HG03097 (cell line): ENCODE measurements around the gene LCN2.
"Not testable (repeated sequence)": the region's sequence is repeated elsewhere in the genome, so short reads cannot be mapped to it uniquely, and the experiment has no call there.

Experiments
- ATAC-seq: cut with Tn5 transposase; IDR thresholded peaks from one replicate; pipeline ENCODE4 v1.9.1; 2021; ENCODE audit not compliant: unreplicated experiment, low FRiP score

LCN2 gene

DNA sequence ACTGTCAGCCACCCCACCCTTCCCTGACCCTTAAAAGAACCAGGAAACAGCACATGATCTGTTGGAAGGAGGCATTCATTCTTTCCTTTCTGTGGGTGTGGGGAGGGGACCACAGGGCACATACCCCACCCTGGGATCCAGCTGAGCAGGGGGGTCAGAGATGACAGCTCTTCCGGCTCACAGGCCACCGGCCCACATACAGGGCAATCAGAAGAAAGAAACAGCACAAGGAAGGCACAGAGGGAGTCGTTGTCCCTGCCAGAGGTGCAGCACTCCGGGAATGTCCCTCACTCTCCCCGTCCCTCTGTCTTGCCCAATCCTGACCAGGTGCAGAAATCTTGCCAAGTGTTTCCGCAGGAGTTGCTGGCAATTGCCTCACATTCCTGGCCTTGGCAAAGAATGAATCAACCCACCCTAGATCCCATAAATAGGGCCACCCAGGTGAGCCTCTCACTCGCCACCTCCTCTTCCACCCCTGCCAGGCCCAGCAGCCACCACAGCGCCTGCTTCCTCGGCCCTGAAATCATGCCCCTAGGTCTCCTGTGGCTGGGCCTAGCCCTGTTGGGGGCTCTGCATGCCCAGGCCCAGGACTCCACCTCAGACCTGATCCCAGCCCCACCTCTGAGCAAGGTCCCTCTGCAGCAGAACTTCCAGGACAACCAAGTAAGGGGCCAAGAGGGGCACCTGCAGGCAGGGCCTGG lies at the start of gene LCN2:
TSS of gene LCN2 (plus strand) at position 453 of the 701 bp plus-strand sequence. CDS start at position 526, 73 bp downstream.
- ATAC-seq: no peak

DNA sequence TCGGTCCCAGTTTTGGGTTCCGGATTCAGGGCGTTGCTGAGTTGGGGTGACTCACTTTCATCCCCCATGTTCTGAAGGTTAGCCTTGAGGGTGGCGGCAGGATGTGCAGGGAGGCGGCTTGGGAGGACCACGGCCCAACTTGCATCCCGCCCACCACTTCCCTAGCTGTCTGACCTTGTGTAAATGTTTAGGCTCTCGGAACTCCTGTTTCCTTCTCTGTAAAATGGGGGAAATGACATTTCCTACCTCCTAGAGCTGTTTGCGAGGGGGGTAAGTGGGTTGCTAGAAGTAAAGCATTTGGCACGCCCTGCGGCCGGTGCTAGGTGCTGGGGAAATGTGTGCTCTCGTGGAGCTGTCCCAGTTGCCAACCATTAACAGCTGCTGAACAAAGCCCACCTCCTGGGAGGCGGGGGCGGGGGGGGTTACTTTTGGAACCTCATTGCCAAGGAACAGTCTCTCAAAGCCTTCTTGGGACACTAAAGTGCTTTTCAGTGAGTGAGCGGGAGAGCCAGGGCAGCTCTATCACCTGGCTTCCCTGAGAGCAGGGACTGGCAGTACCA lies 49.2 kb upstream of the LCN2 start:
- no peak for ATAC-seq

DNA sequence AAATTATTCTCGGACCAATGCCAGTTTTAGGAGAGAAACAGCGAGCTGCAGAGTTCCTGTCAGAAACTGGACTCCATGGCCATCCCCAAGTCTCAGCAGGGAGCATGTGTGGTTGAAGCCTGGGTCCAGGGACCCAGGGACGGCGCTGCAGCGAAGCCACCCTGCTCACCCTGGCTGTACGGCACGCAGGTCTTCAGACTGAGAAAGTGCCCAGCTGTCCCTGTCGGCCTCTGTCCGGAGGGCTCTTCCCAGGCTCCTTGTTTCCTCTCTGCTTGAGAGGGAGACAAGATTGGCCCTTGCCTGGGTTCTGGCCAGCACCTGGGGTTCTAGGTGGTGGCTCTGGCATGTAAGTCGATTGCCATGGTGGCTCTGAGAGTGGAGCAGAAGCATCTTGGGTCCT lies 48.7 kb upstream of the LCN2 start:
- no peak for ATAC-seq

DNA sequence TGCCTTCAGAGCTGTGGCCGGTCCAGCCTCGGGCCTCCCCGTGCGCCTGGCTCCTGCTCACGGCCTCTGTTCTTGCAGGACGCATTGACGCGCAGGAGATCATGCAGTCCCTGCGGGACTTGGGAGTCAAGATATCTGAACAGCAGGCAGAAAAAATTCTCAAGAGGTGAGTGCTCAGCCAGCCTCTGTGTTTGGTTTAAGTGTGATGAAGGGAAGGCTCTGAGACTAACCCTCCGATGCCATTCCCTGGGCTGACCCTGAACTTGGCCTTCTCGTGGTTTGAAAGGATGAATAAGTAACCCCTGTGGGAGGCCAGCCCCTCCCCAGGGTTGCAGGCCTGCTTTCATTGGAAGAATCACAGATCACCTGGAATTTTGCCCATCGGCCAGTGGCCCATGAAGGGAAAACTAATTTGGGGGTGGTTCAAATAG lies 48.0 kb upstream of the LCN2 start:
- no peak for ATAC-seq

DNA sequence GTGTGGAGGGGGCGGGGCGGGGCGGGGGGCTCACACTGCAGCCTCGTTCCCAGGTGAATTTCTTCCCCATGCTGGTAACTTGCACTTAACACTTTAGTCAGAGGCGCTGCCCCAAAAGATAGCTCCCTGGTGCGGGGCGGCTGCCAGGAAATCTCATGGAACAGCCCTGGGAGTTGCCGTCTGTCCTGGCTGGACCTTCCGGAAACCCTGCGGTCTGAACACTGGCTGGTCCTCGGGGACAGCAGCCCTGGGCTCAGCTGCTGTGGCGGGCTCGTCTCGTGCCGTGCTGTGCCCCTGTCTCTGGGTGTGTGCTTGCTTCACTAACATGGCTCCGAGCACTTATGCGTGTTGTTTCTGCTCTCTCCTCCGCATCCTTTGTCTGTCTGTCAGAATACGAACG lies 47.6 kb upstream of the LCN2 start:
- ATAC-seq: no peak

DNA sequence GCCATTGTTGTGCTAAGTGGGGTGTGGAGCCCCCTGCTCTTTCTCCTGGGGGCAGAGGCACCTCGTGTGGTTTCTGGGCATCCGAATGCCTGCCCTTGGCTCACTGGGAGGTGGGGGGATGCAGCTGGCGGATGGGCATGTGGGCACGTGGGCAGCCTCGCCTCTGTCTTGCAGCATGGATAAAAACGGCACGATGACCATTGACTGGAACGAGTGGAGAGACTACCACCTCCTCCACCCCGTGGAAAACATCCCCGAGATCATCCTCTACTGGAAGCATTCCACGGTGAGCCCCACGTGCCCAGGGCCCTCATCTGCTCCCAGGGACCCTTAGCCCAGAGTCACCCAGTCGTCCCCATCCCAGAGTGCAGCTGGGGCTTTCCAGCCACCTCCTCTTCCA lies 47.1 kb upstream of the LCN2 start:
- no peak for ATAC-seq

DNA sequence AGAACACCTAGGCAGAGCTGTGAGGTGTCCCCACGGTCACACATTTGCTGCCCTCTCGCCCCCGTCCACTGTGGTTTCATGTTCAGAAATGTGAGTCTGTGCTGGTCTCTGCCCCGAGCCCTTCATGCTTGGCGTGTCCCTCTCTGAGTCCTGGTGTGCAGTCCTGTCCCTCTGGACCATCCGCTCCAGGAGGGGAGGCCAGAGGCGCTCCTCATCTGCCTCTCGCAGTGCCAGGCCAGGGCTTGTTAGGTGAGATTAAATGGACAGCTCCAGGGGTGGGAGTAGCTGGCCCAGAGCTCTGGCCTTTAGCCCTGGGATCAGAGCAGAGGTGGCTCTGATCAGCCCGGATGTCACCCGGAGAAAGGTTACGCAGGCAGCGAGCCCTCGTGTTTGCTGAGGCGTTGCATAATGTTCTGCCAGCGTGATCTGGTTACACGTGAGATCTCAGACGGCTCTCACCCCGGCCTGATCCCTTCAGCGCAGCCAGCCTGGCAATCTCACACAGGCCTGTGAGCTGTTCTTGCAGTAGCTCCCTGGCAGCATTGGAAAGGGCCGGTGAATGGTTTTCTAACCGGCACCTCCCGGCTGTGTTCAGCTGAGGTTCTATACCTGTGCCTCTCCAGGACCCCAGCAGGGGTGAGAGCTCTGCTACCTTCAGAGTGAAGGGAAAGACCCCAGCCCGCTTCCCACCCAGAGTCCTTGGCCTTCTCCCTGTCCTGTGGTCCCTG lies 46.2 kb upstream of the LCN2 start:
- no peak for ATAC-seq

DNA sequence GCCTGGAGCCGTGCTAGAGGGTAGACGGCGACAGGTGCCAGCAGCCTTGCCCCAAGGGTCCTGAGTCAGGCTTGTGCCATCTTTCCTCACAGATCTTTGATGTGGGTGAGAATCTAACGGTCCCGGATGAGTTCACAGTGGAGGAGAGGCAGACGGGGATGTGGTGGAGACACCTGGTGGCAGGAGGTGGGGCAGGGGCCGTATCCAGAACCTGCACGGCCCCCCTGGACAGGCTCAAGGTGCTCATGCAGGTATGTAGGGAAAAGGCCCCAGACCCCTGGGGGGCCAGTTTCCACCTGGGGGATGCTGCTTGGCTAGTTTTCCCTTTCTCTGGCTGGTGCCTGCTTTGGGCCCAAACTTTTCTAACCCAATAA lies 45.7 kb upstream of the LCN2 start:
- no peak for ATAC-seq

DNA sequence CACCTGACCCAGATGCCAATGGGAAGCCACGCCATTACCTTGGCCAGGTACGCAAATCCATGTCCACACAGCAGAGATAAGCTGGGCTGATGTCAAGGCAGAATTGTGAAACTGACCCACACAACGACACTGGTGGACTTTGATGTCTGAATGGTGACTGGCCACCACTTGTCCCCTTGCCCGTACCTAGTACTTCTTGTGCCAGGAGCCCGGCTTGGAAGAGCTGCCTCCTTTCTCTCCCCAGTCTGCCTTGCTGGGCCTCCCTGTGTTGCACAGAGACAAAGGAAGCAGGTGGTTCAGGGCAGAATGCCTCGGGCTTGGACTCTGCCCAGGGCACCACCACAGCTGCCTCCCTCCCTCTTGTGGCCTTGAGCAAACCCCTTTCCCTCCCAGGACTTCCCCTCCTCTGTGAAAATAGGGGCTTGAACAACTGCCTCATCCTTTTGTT lies 45.1 kb upstream of the LCN2 start:
- ATAC-seq: no peak

DNA sequence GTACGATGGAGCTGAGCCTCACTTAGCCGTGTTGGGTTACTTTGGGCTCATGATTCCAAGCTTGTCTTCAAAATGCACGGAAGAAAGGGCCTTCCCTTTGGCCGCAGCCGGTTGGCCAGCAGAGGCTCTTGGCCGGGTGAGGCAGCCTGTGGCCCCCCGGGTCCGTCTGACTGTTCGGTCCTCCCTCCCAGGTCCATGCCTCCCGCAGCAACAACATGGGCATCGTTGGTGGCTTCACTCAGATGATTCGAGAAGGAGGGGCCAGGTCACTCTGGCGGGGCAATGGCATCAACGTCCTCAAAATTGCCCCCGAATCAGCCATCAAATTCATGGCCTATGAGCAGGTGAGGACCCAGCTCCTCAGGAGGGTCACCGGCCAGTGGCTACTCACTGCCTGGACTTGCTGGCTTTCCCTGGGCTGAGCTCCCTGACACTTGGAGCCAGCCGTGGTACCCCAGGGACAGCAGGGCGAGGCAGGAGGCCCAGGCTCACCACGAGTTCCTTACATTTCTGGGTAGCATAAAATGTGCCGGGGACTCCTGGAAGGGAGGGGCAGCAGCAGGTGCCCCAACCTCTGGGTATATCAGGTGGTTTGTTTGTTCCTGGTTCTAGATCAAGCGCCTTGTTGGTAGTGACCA lies 43.6 kb upstream of the LCN2 start:
- no peak for ATAC-seq

DNA sequence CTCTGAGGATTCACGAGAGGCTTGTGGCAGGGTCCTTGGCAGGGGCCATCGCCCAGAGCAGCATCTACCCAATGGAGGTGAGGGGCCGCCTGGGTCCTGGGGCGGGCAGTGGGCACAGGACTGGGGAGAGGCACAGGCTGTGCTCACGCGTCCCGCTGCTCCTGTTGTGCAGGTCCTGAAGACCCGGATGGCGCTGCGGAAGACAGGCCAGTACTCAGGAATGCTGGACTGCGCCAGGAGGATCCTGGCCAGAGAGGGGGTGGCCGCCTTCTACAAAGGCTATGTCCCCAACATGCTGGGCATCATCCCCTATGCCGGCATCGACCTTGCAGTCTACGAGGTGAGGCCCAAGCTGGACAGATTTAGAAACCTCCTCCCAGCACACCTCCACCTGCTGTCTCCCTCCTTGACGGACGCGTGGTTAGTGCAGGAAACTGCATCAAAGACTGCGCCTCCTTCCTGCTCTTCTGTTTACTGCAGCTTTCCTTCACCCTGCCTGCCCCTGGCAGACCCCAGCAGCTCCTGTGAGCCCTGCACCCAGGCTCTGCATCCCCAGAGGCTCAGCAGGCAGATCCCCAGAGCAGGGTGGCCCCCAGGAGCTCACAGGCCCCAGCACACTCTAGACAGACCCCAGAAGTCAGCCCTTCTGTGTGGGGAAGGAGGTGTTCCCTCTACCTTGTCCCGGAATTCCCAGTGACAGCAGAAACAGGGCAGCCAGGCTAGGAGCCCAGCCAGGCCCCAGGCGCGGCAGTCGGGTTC lies 42.9 kb upstream of the LCN2 start:
- no peak for ATAC-seq

DNA sequence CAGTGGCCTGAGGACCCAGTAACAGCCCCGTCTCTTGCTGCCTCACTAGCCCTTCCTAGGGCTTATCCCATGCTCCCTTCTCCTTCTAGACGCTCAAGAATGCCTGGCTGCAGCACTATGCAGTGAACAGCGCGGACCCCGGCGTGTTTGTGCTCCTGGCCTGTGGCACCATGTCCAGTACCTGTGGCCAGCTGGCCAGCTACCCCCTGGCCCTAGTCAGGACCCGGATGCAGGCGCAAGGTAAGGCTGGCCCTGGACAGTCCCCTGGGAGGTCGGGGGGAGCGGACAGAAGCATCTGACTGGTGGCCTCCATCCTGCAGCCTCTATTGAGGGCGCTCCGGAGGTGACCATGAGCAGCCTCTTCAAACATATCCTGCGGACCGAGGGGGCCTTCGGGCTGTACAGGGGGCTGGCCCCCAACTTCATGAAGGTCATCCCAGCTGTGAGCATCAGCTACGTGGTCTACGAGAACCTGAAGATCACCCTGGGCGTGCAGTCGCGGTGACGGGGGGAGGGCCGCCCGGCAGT lies 42.2 kb upstream of the LCN2 start:
- no peak for ATAC-seq

DNA sequence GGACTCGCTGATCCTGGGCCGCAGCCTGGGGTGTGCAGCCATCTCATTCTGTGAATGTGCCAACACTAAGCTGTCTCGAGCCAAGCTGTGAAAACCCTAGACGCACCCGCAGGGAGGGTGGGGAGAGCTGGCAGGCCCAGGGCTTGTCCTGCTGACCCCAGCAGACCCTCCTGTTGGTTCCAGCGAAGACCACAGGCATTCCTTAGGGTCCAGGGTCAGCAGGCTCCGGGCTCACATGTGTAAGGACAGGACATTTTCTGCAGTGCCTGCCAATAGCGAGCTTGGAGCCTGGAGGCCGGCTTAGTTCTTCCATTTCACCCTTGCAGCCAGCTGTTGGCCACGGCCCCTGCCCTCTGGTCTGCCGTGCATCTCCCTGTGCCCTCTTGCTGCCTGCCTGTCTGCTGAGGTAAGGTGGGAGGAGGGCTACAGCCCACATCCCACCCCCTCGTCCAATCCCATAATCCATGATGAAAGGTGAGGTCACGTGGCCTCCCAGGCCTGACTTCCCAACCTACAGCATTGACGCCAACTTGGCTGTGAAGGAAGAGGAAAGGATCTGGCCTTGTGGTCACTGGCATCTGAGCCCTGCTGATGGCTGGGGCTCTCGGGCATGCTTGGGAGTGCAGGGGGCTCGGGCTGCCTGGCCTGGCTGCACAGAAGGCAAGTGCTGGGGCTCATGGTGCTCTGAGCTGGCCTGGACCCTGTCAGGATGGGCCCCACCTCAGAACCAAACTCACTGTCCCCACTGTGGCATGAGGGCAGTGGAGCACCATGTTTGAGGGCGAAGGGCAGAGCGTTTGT lies 41.6 kb upstream of the LCN2 start:
- ATAC-seq: no peak

DNA sequence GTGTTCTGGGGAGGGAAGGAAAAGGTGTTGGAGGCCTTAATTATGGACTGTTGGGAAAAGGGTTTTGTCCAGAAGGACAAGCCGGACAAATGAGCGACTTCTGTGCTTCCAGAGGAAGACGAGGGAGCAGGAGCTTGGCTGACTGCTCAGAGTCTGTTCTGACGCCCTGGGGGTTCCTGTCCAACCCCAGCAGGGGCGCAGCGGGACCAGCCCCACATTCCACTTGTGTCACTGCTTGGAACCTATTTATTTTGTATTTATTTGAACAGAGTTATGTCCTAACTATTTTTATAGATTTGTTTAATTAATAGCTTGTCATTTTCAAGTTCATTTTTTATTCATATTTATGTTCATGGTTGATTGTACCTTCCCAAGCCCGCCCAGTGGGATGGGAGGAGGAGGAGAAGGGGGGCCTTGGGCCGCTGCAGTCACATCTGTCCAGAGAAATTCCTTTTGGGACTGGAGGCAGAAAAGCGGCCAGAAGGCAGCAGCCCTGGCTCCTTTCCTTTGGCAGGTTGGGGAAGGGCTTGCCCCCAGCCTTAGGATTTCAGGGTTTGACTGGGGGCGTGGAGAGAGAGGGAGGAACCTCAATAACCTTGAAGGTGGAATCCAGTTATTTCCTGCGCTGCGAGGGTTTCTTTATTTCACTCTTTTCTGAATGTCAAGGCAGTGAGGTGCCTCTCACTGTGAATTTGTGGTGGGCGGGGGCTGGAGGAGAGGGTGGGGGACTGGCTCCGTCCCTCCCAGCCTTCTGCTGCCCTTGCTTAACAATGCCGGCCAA lies 40.8 kb upstream of the LCN2 start:
- ATAC-seq: no peak

DNA sequence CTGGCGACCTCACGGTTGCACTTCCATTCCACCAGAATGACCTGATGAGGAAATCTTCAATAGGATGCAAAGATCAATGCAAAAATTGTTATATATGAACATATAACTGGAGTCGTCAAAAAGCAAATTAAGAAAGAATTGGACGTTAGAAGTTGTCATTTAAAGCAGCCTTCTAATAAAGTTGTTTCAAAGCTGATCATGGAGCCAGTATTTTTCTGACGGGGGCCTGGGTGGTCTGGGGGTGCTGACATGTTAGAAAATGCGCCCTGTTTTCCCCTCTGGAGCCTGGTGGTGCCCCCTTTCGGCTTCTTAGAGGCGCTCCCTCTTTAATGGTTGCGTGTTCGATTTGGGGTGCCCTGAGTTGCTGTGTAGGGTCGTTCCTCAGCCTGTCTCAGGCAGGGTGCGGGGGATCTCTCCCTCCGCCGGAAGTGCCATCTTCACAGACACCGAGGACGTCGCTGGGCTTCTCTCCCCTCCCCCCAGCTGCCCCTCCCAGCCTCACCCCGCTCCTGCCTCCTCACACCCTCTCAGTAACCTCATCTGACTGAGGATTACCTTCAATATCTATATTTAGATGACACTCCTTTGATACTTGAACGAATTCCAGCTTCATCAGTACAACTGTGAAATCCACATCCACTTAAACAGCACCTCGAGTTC lies 40.1 kb upstream of the LCN2 start:
- ATAC-seq: no peak

DNA sequence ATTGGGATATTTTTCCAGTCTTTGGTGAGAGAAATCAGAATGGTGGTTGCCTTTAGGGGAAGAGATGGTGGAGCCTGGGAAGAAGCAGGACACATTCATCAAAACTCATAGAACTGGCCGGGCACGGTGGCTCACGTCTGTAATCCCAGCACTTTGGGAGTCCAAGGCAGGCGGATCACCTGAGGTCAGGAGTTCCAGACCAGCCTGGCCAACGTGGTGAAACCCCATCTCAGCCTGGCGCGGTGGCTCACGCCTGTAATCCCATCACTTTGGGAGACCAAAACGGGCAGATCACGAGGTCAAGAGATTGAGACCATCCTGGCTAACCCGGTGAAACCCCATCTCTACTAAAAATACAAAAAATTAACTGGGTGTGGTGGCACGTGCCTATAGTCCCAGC lies 37.5 kb upstream of the LCN2 start:
- ATAC-seq: not testable (repeated sequence)

DNA sequence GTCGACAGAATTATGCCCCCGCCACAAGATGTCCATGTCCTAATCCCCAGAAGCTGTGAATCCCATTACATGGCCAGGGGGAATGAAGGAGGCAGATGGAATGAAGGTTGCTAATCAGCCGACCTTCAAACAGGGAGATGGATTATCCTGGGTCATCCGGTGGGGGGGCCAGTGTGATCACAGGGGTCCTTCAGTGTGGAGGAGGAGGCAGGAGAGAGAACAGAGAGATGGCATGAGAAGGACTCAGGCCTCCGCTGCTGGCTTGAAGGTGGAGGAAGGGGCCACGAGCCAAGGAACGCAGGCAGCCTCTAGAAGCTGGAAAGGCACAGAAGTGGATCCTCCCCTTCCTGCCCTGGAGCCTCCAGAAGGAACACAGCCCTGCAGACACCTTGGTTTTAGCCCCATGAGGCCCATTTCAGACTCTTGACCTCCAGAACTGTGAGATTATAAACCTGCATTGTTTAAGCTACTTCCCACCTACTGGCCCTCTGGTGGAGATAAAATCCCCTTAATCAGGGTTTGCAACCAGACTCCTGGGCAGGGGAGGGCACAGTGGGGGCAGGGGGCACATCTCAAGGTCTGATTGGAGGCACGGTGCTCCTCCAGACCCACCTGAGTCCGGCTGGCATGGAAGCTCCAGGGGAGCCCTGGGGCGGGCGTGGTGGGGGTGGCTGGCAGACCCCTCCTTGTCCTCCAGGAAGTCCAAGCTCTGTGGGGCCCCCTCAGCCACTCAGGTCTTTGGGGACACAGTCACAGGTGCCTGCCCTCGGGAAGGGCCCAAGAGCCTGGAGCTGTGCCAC lies 35.5 kb upstream of the LCN2 start:
- no peak for ATAC-seq
